Peyer's patch (tissue), 4 donors: ENCODE data around the gene UGT1A10.

Experiments
- POLR2A ChIP-seq, 2 donors: fragments of 450-650 bp; IDR thresholded peaks; one replicate each; pipeline ENCODE4 v1.5.1; 2017; ENCODE audit warnings: antibody characterized with exemption in 2 of 2, mild to moderate bottlenecking in 2 of 2, moderate library complexity in 2 of 2
- TF ChIP-seq, protein P1 (sequence below), 6 experiments: fragments of 450-650 bp in 4 of 6; fragments of 200-600 bp in 2 of 6; sonication (generic) in 1 of 6; IDR thresholded peaks; one replicate each; pipeline ENCODE4 v1.5.1; 2017 to 2019; ENCODE audit warnings: antibody characterized with exemption in 6 of 6, mild to moderate bottlenecking in 3 of 6, moderate library complexity in 1 of 6

DNA sequence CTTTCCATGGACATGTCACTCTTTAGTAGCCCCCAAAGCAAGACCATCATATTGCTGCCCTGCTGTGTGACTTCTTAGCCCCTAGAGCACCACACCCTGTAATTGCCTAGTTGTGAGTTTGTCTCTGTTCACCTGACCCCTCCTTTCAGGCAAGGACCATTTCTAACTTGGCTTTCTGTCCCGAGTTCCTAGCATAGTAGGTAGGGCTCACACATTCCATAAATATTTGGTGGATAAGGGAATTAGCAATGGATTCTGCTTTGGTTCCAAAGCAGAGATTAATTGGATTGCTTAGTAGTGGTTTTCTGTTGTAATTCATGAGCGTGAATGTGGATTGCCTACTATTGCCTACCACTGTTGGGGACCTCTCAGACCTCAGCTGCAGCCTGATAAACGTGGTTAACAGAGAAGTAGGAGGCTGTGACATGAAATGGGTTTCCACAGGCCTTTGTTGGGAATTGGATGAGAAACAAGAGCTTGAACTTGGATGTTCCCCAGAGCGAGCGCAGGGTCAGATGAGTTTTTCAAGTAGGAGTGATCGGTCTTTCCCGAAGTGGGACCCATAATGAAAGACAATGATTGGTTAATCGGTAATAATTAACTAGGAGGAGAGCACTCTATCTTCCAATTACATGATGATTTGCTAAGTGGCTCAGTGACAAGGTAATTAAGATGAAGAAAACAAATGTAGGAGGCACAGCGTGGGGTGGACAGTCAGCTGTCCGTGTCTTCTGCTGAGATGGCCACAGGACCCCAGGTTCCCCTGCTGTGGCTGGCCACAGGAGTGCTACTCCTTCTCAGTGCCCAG lies 110.4 kb downstream of the UGT1A10 start:
- TF ChIP-seq, protein P1, sequence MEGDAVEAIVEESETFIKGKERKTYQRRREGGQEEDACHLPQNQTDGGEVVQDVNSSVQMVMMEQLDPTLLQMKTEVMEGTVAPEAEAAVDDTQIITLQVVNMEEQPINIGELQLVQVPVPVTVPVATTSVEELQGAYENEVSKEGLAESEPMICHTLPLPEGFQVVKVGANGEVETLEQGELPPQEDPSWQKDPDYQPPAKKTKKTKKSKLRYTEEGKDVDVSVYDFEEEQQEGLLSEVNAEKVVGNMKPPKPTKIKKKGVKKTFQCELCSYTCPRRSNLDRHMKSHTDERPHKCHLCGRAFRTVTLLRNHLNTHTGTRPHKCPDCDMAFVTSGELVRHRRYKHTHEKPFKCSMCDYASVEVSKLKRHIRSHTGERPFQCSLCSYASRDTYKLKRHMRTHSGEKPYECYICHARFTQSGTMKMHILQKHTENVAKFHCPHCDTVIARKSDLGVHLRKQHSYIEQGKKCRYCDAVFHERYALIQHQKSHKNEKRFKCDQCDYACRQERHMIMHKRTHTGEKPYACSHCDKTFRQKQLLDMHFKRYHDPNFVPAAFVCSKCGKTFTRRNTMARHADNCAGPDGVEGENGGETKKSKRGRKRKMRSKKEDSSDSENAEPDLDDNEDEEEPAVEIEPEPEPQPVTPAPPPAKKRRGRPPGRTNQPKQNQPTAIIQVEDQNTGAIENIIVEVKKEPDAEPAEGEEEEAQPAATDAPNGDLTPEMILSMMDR (IDR thresholded peaks at IDR 0.05): no peak
- TF ChIP-seq POLR2A (IDR thresholded peaks at IDR 0.05): no peak
